Subcutaneous adipose tissue (tissue), 4 donors: Measurements from ENCODE around the gene PRCC. TPM values are rescaled to one million over a fixed set of nuclear protein-coding genes. Genes with fewer than 3 reads are reported as not detected.

Experiments
- CTCF ChIP-seq: fragments of 450-650 bp; IDR thresholded peaks from one replicate; pipeline ENCODE4 v1.5.1; 2016; ENCODE audit warnings: low read depth, mild to moderate bottlenecking, control low read depth, antibody characterized with exemption, moderate library complexity
- total RNA-seq, 4 donors: library from RNA; depleted of rRNA; stranded (reverse); fragments of >200 nt; gene quantifications; one replicate each; pipeline ENCODE4 v1.1.0, GENCODE V29; 2016

Gene PRCC
- total RNA-seq, 4 donors from 2014 or later = 19.7 to 27.3 (median 21.3) TPM

- TF ChIP-seq CTCF = no peak
Observed at GRCh38 chr1:156746406-156746727, 21.0 kb upstream of the PRCC start.

- TF ChIP-seq CTCF = no peak
Observed at GRCh38 chr1:156746728-156747631, 20.4 kb upstream of the PRCC start.

GRCh38 chr1:156747742-156748669, 19.3 kb upstream of the PRCC start:
- no peak for TF ChIP-seq CTCF

GRCh38 chr1:156748670-156749418, 18.5 kb upstream of the PRCC start:
- no peak for TF ChIP-seq CTCF

- no peak for TF ChIP-seq CTCF
Observed at GRCh38 chr1:156749419-156750118, 17.8 kb upstream of the PRCC start.

- TF ChIP-seq CTCF = no peak
Observed at GRCh38 chr1:156750191-156750672, 17.1 kb upstream of the PRCC start.
